PFSK-1 (cell line): ENCODE measurements around the gene RGS2.

ENCODE experiments used
- POLR2AphosphoS5 ChIP-seq: IDR thresholded peaks from 2 replicates; pipeline ENCODE4 v1.6.1; 2012; ENCODE audit warnings: low read depth, mild to moderate bottlenecking, control low read depth, low read length, moderate library complexity
- SIN3A ChIP-seq: IDR thresholded peaks from 2 replicates; pipeline ENCODE4 v1.6.1; 2012; ENCODE audit warnings: mild to moderate bottlenecking, low read length, moderate library complexity, borderline replicate concordance; ENCODE audit not compliant: insufficient read depth
- TAF1 ChIP-seq: IDR thresholded peaks from 2 replicates; pipeline ENCODE4 v1.6.1; 2012; ENCODE audit warnings: low read length, control low read depth, borderline replicate concordance; ENCODE audit not compliant: insufficient read depth
- TF ChIP-seq, protein P1 (sequence below), 2 experiments: IDR thresholded peaks; 2 replicates each; pipeline versions ENCODE4 v1.6.1 to v1.8.0; 2011 to 2012; ENCODE audit warnings: low read depth in 2 of 2, low read length in 2 of 2, control low read depth in 1 of 2, inconsistent platforms in 1 of 2, mild to moderate bottlenecking in 1 of 2, moderate library complexity in 1 of 2; ENCODE audit not compliant: insufficient read depth in 1 of 2

DNA sequence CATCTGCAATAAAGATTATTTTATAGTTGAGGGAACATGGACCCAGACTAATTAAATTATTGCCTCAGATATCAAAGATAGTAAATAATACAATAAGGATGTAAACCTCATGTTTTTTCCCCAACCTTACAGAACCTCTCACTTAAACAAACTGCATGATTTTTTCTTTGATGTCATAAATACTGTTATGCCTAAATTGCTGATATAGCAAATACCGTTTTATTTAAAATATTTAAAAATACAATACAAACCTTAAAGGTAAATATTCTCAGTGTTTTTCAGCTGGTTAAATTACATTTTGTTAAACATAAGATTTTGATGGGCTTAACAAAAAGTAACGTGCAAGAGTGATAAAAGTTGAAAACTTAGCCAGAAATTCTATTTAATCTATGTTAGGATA lies 24.4 kb upstream of the RGS2 start:
- TF ChIP-seq POLR2AphosphoS5, result no peak
- TF ChIP-seq TAF1, result no peak
- TF ChIP-seq, protein P1, sequence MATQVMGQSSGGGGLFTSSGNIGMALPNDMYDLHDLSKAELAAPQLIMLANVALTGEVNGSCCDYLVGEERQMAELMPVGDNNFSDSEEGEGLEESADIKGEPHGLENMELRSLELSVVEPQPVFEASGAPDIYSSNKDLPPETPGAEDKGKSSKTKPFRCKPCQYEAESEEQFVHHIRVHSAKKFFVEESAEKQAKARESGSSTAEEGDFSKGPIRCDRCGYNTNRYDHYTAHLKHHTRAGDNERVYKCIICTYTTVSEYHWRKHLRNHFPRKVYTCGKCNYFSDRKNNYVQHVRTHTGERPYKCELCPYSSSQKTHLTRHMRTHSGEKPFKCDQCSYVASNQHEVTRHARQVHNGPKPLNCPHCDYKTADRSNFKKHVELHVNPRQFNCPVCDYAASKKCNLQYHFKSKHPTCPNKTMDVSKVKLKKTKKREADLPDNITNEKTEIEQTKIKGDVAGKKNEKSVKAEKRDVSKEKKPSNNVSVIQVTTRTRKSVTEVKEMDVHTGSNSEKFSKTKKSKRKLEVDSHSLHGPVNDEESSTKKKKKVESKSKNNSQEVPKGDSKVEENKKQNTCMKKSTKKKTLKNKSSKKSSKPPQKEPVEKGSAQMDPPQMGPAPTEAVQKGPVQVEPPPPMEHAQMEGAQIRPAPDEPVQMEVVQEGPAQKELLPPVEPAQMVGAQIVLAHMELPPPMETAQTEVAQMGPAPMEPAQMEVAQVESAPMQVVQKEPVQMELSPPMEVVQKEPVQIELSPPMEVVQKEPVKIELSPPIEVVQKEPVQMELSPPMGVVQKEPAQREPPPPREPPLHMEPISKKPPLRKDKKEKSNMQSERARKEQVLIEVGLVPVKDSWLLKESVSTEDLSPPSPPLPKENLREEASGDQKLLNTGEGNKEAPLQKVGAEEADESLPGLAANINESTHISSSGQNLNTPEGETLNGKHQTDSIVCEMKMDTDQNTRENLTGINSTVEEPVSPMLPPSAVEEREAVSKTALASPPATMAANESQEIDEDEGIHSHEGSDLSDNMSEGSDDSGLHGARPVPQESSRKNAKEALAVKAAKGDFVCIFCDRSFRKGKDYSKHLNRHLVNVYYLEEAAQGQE (IDR thresholded peaks at IDR 0.05; ENCODE audit: insufficient read depth in 1 of 2, low read depth in 2 of 2, low read length in 2 of 2), result no peak
- TF ChIP-seq SIN3A, result no peak
